Measurements from ENCODE around the gene QDPR.
A peak's percentile ranks its signal among the peaks of the same experiment; 100 is the strongest.

QDPR gene

DNA sequence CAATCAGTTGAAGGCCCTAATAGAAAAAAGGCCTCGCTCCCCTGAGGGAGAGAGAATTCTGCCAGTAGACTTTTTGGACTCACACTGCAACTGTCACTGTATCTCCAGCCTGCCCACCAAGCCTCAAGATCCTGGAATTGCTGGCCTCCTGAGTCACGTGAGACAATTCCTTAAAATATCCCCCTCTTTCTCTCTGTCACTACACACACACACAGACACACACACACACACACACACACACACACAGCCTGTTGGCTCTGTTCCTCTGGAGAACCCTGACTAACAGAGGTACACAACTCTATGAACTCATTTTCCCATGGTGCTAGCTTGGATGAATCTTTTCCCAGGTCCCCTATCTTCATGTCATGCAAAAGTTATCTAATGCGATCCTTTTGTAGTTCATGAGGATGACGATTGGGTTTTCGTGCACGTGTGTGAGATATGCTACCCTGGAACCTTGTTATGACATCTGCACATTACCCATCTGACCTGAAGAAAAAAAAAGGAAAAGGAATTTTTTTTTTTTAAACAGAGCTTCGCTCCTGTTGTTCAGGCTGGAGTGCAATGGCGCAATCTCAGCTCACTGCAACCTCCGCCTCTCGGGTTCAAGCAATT lies 16.8 kb upstream of the QDPR start:
- no peak for DNase-seq (ENCODE audit: low read depth in 2 of 2)

GRCh38 chr4:17526695-17527477 lies 15.0 kb upstream of the QDPR start:
- DNase-seq (ENCODE audit: low read depth in 2 of 2) = no peak

DNA sequence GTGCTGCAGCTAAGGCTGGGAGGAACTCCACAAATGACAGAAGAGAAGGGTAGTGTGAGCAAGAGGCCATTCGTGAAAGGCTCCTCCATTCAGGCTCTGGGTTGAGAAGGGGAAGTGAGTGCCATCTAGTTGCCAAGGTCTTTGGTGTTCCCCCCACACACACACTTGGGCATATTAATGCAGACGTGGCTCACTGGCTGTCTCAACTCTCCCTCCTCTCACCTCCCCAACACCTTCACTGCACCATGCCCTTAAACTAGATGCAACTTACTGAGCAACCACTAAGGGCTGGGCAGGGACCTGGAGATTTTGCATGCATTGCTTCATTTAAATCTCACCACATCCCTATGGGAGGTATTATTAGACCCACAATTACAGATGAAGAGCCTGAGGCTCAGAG lies 11.8 kb upstream of the QDPR start:
- no peak for DNase-seq (ENCODE audit: low read depth in 2 of 2)

DNA sequence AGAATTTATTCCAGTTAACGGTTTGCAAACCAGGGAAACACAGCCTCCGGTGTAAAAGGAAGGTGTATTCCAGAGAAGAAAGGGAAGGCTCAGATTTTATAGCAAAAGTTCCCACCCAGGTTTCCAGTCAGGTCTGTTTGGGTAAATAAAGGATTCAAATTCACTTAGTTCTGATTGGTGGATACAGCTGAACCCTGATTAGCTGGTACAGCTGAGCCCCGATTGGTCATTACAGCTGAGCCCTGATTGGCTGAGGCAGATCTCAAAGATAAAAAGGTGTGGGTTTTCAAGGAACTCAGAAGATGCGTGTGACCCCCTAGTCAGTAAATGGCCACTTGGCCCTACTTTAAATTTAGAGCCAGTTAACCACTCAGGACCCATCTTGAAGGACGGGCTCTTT lies 9.7 kb upstream of the QDPR start:
- DNase-seq (ENCODE audit: low read depth in 2 of 2) = no peak

GRCh38 chr4:17517664-17518063 lies 5.8 kb upstream of the QDPR start:
- DNase-seq (ENCODE audit: low read depth in 2 of 2) = no peak

- no peak for DNase-seq (ENCODE audit: low read depth in 2 of 2)
Measured at GRCh38 chr4:17516980-17517379, 5.1 kb upstream of the QDPR start.

- no peak for DNase-seq (ENCODE audit: low read depth in 2 of 2)
Measured at GRCh38 chr4:17515445-17516407, 3.8 kb upstream of the QDPR start.

DNA sequence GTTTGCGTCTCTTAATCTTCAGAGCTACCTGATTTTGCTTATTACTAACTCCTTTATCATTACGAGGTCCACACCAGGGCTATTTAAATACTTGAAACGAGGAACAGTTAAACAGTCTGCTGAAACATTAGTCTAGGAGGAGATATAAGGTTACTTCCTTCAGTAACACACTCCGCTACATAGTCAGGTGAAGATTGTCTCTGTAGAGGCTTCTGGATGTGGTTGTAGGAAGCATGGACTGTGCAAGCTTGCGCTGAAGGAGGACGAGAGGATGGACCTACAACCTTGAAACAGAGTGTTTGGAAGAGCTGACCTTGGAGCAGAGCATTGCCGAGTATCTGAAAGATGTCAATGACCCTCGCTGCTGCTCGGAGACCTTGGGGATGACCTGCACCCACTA lies 3.0 kb upstream of the QDPR start, which contains the start of gene CLRN2:
TSS of gene CLRN2 (plus strand) at position 301 of the 400 bp plus-strand sequence. CDS start 102 bp downstream, outside the sequence.
- DNase-seq (ENCODE audit: low read depth in 2 of 2) = no peak

- no peak for DNase-seq (ENCODE audit: low read depth in 2 of 2)
Measured at GRCh38 chr4:17512973-17513665, 1.2 kb upstream of the QDPR start.

DNA sequence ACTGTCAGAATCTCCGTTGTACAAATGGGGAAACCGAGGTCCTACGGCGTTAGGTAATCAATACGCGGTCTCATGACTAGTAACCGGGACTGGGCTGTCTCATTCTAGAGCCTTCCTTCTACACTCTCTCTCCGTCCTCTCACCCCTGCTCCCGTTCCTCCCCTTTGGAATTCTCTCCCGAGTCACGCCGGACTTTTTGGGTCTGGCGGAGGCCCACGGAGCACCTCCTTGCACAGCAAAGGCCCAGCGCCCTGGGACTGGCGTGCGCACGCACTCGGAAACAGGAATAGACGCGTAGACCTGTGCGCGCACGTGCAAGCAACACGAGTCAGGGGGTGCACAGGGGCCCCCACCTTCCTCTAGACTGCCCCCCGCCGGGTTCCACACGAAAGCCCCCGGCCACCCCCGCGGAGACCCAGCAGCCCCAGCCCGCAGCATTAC lies 361 bp downstream of the QDPR start:
- DNase-seq (ENCODE audit: low read depth in 2 of 2) = peak; percentile 33 to 50

DNA sequence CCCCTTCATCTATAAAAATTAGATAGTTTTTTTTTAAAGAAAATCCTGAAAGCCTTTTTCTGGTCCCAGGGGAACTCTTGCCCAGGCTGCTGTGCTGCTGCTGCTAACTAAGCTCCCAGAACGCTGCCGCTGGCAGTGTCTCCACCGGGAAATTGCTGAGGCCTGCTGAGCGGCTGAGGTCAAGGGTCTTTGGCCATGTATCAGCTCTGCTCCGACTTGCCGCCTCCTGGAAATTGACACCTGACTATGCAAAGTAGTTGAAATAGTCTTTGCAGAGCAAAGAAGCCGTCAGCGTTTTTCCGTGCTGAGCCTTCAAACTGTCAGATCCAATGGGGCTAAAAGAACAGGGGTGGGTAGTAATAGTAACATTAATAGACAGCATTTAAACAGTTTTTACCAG lies 839 bp downstream of the QDPR start:
- DNase-seq (ENCODE audit: low read depth in 2 of 2) = no peak

GRCh38 chr4:17510582-17510981 lies 1.3 kb downstream of the QDPR start:
- DNase-seq (ENCODE audit: low read depth in 2 of 2) = no peak

GRCh38 chr4:17504081-17504480 lies 7.8 kb downstream of the QDPR start:
- no peak for DNase-seq (ENCODE audit: low read depth in 2 of 2)

- DNase-seq (ENCODE audit: low read depth in 2 of 2) = no peak
Measured at GRCh38 chr4:17502756-17503155, 9.1 kb downstream of the QDPR start.

DNA sequence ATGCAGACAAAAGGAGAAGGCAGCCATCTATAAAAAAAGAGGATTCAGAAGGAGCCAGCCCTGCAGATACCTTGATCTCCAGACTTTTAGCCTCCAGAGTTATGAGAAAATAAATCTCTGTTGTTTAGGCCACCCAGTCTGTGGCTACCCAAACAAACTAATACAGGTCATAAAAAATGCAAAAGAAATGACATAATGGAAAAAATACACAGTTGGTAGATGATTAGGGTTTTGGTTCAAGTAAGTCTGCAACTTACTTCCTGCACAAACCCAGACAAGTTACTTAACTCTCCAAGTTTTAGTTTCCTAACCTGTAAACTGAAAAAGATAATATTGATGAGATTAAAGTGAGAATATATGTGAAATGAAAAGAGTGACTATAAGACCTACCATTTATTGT lies 11.3 kb downstream of the QDPR start:
- no peak for DNase-seq (ENCODE audit: low read depth in 2 of 2)

DNA sequence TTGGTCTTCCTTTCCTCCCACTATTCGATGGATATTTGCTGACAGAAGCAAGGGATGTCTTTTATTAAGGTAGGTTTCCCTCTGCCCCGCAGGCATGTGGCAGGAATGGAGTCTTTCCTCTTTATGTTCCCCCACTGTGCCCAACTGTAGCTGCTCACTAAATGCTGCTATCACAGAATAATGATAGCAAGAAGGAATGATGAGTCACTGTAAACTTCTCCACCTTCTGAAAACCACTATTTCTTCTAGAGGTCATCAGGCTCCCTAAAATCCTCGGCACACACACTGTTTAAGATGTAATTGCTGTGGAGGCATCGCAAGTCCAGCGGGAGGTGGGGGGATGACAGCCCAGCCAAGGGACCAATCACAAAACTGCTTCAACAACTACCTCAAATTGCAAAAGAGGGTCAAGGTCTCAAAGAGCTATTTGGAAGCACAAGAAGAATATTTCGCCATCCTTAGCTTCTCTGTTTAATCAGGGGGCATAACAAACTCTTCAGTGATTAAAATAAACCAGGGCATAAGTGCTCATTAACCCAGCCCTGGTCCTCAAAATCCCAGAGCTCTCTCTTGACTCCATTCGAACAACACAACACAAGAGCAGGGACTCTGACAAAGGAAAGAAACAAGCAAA lies 13.9 kb downstream of the QDPR start:
- no peak for DNase-seq (ENCODE audit: low read depth in 2 of 2)

DNA sequence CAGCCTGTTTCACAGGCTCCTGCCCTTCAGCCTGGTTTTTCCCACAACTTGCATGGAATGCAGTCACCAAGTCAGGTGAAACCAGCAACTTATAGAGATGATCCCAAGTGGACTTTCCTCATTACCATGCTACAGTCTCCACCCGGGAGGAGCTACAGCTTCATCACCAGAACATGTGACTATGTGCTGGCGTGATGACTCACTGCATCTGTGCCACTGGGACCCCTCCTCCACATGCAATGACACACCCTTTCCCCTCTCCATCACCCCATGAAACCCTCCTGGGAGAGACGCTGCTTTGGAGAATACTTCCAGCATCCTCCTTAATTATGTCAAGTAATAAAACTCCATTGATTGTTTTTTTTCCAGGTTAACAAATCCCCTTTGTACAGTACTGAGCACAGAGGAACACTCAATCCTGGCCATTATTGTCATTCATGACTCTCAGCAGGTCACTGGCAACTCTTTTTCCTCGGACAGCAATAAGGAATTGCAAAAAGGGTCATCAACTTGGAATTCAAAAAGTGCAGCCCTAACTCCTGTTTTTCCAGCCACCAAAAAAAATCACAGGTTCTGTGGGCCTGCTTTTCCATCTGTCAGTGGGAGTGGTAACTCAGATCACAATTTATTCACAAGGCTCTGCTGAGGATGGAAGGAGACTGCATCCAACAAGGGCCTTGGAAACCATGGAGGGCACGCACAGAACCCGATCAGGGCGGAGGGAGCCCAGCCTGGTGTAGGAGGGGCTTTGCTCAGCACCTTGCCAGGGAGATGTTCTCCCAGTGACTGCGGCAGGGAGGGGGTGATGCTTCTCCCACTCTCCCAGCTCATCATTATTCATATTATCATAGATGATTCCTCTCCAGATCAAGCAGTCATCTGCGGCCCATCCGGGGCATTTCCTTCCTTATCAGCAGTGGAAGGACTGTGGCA lies 17.4 kb downstream of the QDPR start:
- DNase-seq (ENCODE audit: low read depth in 2 of 2) = no peak

GRCh38 chr4:17493619-17494018 lies 18.3 kb downstream of the QDPR start:
- DNase-seq (ENCODE audit: low read depth in 2 of 2) = no peak

DNA sequence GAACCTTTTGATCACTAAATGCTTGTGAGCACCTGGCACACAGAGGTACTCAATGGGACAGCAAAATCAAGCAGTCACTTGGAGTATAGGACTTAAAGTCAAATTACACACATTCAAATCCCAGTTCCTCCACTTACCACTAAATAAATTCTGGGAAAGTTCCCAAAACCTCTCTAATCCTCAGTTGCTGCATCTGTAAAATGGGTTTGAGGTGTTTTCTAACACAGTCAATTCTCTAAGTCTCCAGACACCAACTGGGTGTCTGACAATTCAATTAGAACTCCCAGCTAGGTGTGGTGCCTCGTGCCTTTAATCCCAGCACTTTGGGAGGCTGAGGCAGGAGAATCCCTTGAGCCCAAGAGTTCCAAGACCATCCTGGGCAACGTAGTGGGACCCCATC lies 19.0 kb downstream of the QDPR start:
- DNase-seq (ENCODE audit: low read depth in 2 of 2) = no peak

All from stimulated activated CD8-positive, alpha-beta memory T cell treated with anti-CD3 and anti-CD28 coated beads, Interleukin-2, amount 100 ng/mL, for 48 hours (primary cell).